Esophagus (tissue), 2 donors: ENCODE data around the gene CWH43. TPM values are rescaled to one million over a fixed set of nuclear protein-coding genes. Genes with fewer than 3 reads are reported as not detected.

Experiments used
- H3K27ac ChIP-seq, 2 donors: one replicate each; pipeline ENCODE4 v1.5.1; 2013; ENCODE audit warnings: low read depth in 2 of 2, mild to moderate bottlenecking in 2 of 2, inconsistent platforms in 1 of 2, low read length in 1 of 2, moderate library complexity in 1 of 2
- H3K27me3 ChIP-seq, 2 donors: one replicate each; pipeline ENCODE4 v1.6.1; 2013; ENCODE audit warnings: low read length in 2 of 2, control low read depth in 1 of 2, mild to moderate bottlenecking in 1 of 2; ENCODE audit not compliant: insufficient read depth in 2 of 2, control insufficient read depth in 1 of 2
- H3K36me3 ChIP-seq, 2 donors: one replicate each; pipeline ENCODE4 v1.6.1; 2013; ENCODE audit warnings: low read length in 1 of 2; ENCODE audit not compliant: control insufficient read depth in 2 of 2, insufficient read depth in 2 of 2
- H3K4me1 ChIP-seq, 2 donors: one replicate each; pipeline ENCODE4 v1.6.1; 2013; ENCODE audit warnings: low read length in 1 of 2; ENCODE audit not compliant: control insufficient read depth in 2 of 2, insufficient read depth in 2 of 2
- H3K4me3 ChIP-seq, 2 donors: one replicate each; pipeline ENCODE4 v1.5.1; 2013; ENCODE audit warnings: low read length in 2 of 2, mild to moderate bottlenecking in 2 of 2, low read depth in 1 of 2, moderate library complexity in 1 of 2
- H3K9me3 ChIP-seq, 2 donors: one replicate each; pipeline ENCODE4 v1.6.1; 2013; ENCODE audit warnings: mild to moderate bottlenecking in 2 of 2, low read depth in 1 of 2, low read length in 1 of 2, moderate library complexity in 1 of 2; ENCODE audit not compliant: control insufficient read depth in 2 of 2, insufficient read depth in 1 of 2
- WGBS, 2 donors: extraction: QIAGEN DNeasy Blood & Tissue Kit; methylation state at CpG; one replicate each; pipeline ENCODE4 v1.1.7; 2013; 5-methylcytosine and 5-hydroxymethylcytosine counted together
- polyA plus RNA-seq, 2 donors: library from polyadenylated mRNA; stranded (reverse); fragments of 200-250 nt; gene quantifications; one replicate each; pipeline ENCODE4 v1.2.3, GENCODE V29; 2013
- donor health status: healthy with polysubstance abuse.
- donor health status: Bipolar disorder and iron deficiency.

The CWH43 gene
- polyA plus RNA-seq: 10 to 100 TPM; 14.4 to 19.3 TPM

DNA sequence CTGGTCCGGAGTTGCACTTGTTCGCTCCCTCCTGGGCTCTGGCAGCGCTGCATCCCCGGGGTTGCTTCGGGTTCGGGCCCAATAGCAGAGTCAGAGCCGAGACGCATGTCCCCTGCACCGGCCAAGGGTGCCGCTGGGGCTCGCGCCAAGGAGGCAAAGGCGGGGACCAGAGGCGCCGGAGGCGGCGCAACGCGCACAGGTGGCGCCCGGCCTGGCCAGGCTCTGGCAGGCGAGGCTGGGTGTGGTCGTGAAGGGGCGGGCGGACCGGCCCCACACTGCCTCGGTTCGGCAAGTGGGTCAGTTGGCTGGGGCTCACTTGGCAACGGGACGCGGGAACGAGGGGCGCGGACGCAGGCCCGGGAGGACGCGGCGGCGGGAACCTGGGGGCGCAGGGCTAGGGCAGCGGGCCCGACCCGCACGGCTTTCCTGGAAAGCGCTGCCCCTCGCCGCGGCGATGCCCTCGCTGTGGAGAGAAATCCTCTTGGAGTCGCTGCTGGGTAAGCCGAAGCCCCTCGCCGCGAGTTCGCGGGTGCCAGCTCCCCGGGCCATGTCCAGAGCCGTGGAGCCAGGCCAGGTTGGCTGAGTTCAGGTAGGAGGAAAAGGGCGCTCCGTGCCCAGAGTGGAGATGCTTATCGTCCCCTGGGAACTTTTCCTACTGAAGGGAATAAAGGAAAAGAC is at the start of gene CWH43:
Gene CWH43, plus strand, starts transcription at position 300 of the 678 bp plus-strand sequence. Its CDS starts 155 bp downstream, at position 455.
- Histone ChIP-seq H3K9me3 (no peaks in the 10 kb centered on the region), H3K27me3 (no peaks in the 10 kb centered on the region), H3K4me3 (peak within 1 kb of the TSS; percentile 60 to 63), H3K27ac (peak within 1 kb of the TSS; percentile 63 to 73), H3K4me1 (peaks cover 8% of the 10 kb centered on the region in 2 donors), H3K36me3 (no peaks in the 10 kb centered on the region)
- 4 to 7% methylated on average over 48 to 63 of the region's 63 CpGs for WGBS, 2 donors

DNA sequence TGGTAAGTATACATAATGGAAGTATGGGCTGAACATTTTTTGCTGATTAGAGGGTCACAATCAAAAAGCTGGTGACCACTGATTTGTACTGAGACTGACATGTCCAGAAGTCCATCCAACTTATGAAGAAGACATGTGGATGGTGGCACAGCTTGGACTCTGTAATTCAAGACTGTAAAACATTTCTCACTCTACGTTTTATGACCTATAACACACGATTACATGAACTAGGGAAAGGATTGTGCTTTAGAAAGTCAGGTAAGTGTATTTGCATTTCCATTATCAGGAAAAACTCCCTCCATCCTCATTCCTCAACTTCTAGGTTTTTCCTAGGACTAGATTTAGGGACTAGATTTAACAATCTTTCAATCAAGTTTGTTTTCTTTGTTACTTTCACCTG is 49.0 kb upstream of the CWH43 start:
- Histone ChIP-seq H3K4me1 (no peaks in the 10 kb centered on the region), H3K27ac (no peak overlapping the region), H3K27me3 (no peaks in the 10 kb centered on the region), H3K4me3 (no peak overlapping the region), H3K9me3 (peaks cover 2 to 4% of the 10 kb centered on the region in 2 donors), H3K36me3 (no peaks in the 10 kb centered on the region)
- 81 to 84% methylated on average over 2 of the region's 2 CpGs for WGBS, 2 donors

DNA sequence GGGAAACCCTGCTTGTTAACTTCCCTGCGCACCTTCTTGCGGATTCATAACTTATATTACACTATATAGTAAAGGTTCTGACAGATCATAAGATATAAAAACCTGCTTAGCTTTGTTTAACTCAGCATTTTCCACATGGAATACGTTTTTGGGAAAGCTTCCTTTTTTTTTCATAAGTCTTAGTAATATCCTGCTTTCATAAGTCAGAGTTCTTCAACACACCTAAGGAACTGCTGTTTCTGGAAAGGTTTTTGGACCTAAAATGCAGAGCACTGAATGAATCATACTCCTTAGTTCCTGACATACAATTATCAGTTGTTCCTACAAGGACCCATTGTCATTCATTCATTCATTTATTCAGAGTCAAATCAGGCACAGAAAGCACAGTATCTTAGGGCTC is 47.2 kb upstream of the CWH43 start:
- Histone ChIP-seq H3K27ac (no peak overlapping the region), H3K9me3 (peaks cover 2 to 4% of the 10 kb centered on the region in 2 donors), H3K4me3 (no peak overlapping the region), H3K4me1 (no peaks in the 10 kb centered on the region), H3K27me3 (no peaks in the 10 kb centered on the region), H3K36me3 (no peaks in the 10 kb centered on the region)
- 80 to 85% methylated on average over 3 of the region's 3 CpGs for WGBS, 2 donors

DNA sequence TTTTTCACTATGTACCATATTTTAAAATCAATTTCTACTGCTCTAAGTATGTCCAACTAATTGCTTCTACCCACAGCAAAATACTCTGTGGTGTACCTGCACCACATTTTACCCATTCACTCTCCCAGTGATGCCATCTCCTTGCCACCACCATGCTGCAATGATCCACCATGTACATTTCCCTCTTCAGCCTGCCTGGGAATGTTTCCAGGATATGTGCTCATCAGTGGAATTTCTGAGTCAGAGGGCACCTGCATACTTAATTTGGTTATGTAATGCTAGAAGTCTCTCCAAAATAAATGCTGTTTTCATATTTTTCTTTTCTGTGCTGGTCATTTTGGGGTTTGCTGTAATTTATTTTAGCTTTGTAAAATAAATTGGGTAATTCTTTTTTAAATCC is 46.3 kb upstream of the CWH43 start:
- H3K36me3 ChIP-seq: no peaks in the 10 kb centered on the region
- no peak overlapping the region for H3K4me3 ChIP-seq
- no peaks in the 10 kb centered on the region for H3K27me3 ChIP-seq
- H3K4me1 ChIP-seq: peaks cover 0 to 3% of the 10 kb centered on the region in 2 donors
- no peak overlapping the region for H3K27ac ChIP-seq
- peaks cover 2 to 4% of the 10 kb centered on the region in 2 donors for H3K9me3 ChIP-seq

DNA sequence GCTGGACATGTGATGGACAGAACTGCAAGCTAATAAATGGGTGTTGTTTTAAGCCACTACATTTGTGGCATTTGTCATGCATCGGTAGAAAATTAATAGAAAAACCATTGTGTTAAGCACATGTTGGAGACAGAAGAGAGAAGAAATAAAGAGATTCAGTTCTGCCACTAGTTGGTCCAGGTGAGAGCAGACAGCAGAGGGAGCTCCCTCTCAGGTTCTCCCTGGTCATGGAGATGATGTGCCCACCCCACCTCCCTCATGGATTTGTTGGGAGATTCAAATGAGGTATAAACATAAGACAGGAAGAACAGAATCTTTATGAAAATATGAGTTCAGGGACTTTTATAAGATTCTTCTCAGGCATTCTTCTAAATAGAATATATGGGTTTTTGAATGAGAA is 42.7 kb upstream of the CWH43 start:
- Histone ChIP-seq H3K27ac (no peak overlapping the region), H3K4me3 (no peak overlapping the region), H3K27me3 (no peaks in the 10 kb centered on the region), H3K4me1 (peaks cover 0 to 3% of the 10 kb centered on the region in 2 donors), H3K36me3 (no peaks in the 10 kb centered on the region), H3K9me3 (peaks cover 2% of the 10 kb centered on the region in 2 donors)
- 72 to 87% methylated on average over 1 of the region's 1 CpG for WGBS, 2 donors

DNA sequence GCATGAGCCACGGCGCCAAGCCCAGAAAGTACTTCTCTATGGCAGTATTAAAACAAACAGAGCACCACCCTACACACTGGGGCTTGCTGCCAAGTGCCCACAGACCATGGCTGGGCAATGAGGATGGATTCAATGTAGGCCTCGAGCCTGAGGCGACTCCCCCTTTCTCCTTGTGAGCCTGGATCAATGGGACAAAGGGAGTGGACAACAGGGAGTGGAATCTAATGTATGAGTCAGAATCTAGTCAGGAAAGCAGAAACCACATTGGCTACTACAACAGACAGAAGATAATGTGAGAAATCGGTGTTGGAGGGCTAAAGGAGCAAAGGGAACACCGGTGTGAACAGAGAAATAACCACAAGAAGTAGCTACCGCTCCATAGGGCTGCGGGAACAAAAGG is 41.8 kb upstream of the CWH43 start:
- Histone ChIP-seq H3K27ac (peak overlapping the region in 1 of 2 donors; percentile 65), H3K9me3 (no peaks in the 10 kb centered on the region), H3K4me1 (peaks cover 0 to 3% of the 10 kb centered on the region in 2 donors), H3K36me3 (no peaks in the 10 kb centered on the region), H3K4me3 (no peak overlapping the region), H3K27me3 (no peaks in the 10 kb centered on the region)
- 68 to 72% methylated on average over 8 of the region's 8 CpGs for WGBS, 2 donors

DNA sequence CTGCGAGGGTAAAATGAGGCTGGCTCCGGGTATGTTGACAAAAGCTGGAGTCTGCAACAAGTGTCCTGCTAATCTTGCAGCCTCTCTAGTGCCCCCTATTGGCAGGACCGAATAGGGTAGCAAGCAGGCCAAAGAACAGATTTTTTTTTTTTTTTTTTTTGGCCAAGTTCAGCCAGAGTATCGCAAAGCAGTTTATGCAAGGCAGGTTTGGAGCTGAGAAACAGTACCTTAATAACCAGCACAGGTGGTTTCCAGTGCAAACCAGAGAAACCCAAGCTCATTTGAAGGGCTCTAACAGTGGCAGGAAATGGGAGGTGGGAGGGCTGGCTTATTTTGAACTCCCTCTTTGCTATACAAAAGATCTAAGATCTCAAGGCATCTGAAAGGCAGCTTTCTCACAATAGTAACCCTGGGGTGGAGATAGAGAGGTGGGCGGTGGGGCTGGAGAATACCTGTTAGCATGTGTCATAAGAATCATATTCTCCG is 41.3 kb upstream of the CWH43 start:
- H3K9me3 ChIP-seq: no peaks in the 10 kb centered on the region
- peak overlapping the region in 1 of 2 donors; percentile 47 for H3K27ac ChIP-seq
- H3K4me1 ChIP-seq: peaks cover 0 to 3% of the 10 kb centered on the region in 2 donors
- no peaks in the 10 kb centered on the region for H3K36me3 ChIP-seq
- WGBS, 2 donors: 65 to 67% methylated on average over 6 of the region's 6 CpGs
- H3K27me3 ChIP-seq: no peaks in the 10 kb centered on the region
- H3K4me3 ChIP-seq: no peak overlapping the region

DNA sequence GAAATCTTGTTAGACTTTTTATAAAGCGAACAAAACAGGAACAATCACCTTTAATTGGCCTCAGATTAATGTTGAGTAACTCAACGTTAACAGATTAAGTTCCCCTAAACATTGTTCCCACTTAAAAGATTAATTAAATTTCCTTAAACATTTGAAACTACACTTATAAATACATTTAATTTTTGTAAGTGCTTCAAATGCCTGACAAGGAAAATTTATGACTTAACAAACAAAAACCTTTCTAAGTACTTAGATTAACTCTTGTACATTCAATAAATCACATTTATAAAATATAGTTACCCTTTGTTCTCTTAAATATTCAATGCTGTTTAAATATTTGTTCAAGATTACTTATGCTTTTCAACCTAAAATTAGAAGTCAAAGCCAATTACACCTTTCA is 40.1 kb upstream of the CWH43 start:
- 44 to 47% methylated on average over 2 of the region's 2 CpGs for WGBS, 2 donors
- Histone ChIP-seq H3K4me1 (peaks cover 0 to 3% of the 10 kb centered on the region in 2 donors), H3K4me3 (no peak overlapping the region)

DNA sequence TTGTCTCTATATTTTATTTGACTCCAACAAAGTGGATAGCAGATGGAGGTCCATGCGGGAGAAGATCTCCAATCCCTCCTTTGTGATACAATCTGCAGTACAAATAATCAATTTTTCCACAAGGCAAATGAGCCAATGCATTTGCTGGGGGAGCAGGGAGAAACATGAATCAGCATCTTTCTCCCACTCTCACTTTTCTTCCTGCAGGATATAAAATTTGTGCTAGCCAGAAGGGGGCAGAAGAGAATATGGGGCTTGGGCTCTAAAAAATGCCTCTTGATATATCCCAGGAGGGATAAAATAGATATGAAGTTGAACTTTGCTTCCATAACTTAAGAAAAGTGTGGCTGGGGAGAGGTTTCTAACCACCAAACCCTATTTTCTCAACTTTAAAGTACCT is 38.3 kb upstream of the CWH43 start:
- Histone ChIP-seq H3K36me3 (no peaks in the 10 kb centered on the region), H3K27ac (no peak overlapping the region), H3K27me3 (no peaks in the 10 kb centered on the region), H3K9me3 (no peaks in the 10 kb centered on the region), H3K4me3 (no peak overlapping the region), H3K4me1 (peaks cover 0 to 3% of the 10 kb centered on the region in 2 donors)
- 88 to 91% methylated on average over 1 of the region's 1 CpG for WGBS, 2 donors

More for the DNA sequence above, 40.1 kb upstream of the CWH43 start:
- Histone ChIP-seq H3K27me3 (no peaks in the 10 kb centered on the region), H3K27ac (no peak overlapping the region), H3K36me3 (no peaks in the 10 kb centered on the region), H3K9me3 (no peaks in the 10 kb centered on the region)

DNA sequence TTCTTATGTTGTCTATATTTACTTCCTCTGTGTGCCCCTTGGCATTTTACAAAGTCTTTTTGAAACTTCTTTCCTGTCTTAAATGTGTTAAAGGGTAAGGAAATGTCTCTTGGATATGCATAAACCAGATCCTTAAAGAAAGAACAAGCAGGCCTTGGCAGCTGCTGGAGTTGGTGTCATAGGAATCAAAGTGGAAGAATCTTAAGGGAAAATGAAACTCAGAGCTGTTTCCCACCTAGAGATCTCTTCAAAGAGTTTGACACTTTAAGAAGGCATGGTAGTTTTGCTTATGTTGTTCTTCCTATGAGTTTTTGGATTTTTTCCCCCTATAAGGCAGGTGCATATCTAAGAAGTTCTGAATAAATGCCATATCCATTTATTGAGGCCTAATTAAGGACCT is 37.0 kb upstream of the CWH43 start:
- H3K4me3 ChIP-seq: no peak overlapping the region
- no peaks in the 10 kb centered on the region for H3K36me3 ChIP-seq
- no peak overlapping the region for H3K27ac ChIP-seq

More for the DNA sequence above, 37.0 kb upstream of the CWH43 start:
- Histone ChIP-seq H3K9me3 (no peaks in the 10 kb centered on the region), H3K27me3 (no peaks in the 10 kb centered on the region), H3K4me1 (peaks cover 0 to 3% of the 10 kb centered on the region in 2 donors)
